HuH-7 (cell line): ENCODE data around the gene PPP1R12C.

Experiments used
- DNase-seq: peaks from one replicate; pipeline ENCODE4 v3.0.0; 2011; ENCODE audit warnings: low spot score

The PPP1R12C gene

GRCh38 chr19:55146705-55147273 lies 29.4 kb upstream of the PPP1R12C start:
- DNase-seq: peak; percentile 88

- peak; percentile 78 for DNase-seq
Observed at GRCh38 chr19:55146078-55146704, 28.8 kb upstream of the PPP1R12C start.

GRCh38 chr19:55145232-55145631 lies 27.8 kb upstream of the PPP1R12C start:
- DNase-seq: no peak

- DNase-seq: no peak
Observed at GRCh38 chr19:55141696-55142095, 24.3 kb upstream of the PPP1R12C start.

GRCh38 chr19:55137915-55138314 lies 20.5 kb upstream of the PPP1R12C start:
- no peak for DNase-seq

GRCh38 chr19:55136399-55137102 lies 19.1 kb upstream of the PPP1R12C start:
- no peak for DNase-seq

GRCh38 chr19:55134736-55135135 lies 17.3 kb upstream of the PPP1R12C start:
- DNase-seq: no peak

GRCh38 chr19:55133639-55134444 lies 16.4 kb upstream of the PPP1R12C start:
- DNase-seq: no peak

GRCh38 chr19:55132453-55133129 lies 15.2 kb upstream of the PPP1R12C start:
- no peak for DNase-seq

- DNase-seq: no peak
Observed at GRCh38 chr19:55131421-55131820, 14.0 kb upstream of the PPP1R12C start.

- no peak for DNase-seq
Observed at GRCh38 chr19:55119053-55119452, 1.6 kb upstream of the PPP1R12C start.

GRCh38 chr19:55118401-55118991 lies 1.1 kb upstream of the PPP1R12C start:
- DNase-seq: peak; percentile 78

- DNase-seq: peak; percentile 98
Observed at GRCh38 chr19:55117663-55118391, 390 bp upstream of the PPP1R12C start.

- no peak for DNase-seq
Observed at GRCh38 chr19:55116232-55116858, 1.1 kb downstream of the PPP1R12C start.

GRCh38 chr19:55115446-55116065 lies 1.9 kb downstream of the PPP1R12C start:
- no peak for DNase-seq

- no peak for DNase-seq
Observed at GRCh38 chr19:55114566-55115145, 2.8 kb downstream of the PPP1R12C start.

GRCh38 chr19:55113570-55114039 lies 3.8 kb downstream of the PPP1R12C start:
- DNase-seq: no peak

- no peak for DNase-seq
Observed at GRCh38 chr19:55112777-55113569, 4.5 kb downstream of the PPP1R12C start.
